Activated gamma-delta T cell treated with anti-CD3 and anti-CD28 coated beads, Interleukin-2, amount 50 U/mL, for 16 hours (primary cell): Measurements from ENCODE around the gene C1orf53.

Source experiments
- DNase-seq: peaks from one replicate; pipeline ENCODE4 v3.0.0-alpha.2; 2020; ENCODE audit warnings: low read depth

C1orf53 gene

GRCh38 chr1:197908716-197909220 is 6.3 kb downstream of the C1orf53 start:
- no peak for DNase-seq

GRCh38 chr1:197909384-197909783 is 7.0 kb downstream of the C1orf53 start:
- DNase-seq = no peak

GRCh38 chr1:197910120-197910991 is 7.9 kb downstream of the C1orf53 start:
- no peak for DNase-seq

GRCh38 chr1:197911111-197911856 is 8.9 kb downstream of the C1orf53 start:
- DNase-seq = no peak

GRCh38 chr1:197911857-197912696 is 9.6 kb downstream of the C1orf53 start:
- DNase-seq = no peak

GRCh38 chr1:197912739-197913494 is 10.5 kb downstream of the C1orf53 start:
- DNase-seq = no peak

- no peak for DNase-seq
Observed at GRCh38 chr1:197913495-197914276, 11.3 kb downstream of the C1orf53 start.

- DNase-seq = no peak
Observed at GRCh38 chr1:197914510-197914909, 12.1 kb downstream of the C1orf53 start.

GRCh38 chr1:197915260-197915861 is 12.9 kb downstream of the C1orf53 start:
- DNase-seq = no peak

- DNase-seq = no peak
Observed at GRCh38 chr1:197915862-197916499, 13.6 kb downstream of the C1orf53 start.

- no peak for DNase-seq
Observed at GRCh38 chr1:197916500-197916983, 14.1 kb downstream of the C1orf53 start.

- no peak for DNase-seq
Observed at GRCh38 chr1:197917805-197918651, 15.6 kb downstream of the C1orf53 start.

GRCh38 chr1:197918807-197919345 is 16.4 kb downstream of the C1orf53 start:
- no peak for DNase-seq

- no peak for DNase-seq
Observed at GRCh38 chr1:197919346-197920066, 17.1 kb downstream of the C1orf53 start.

GRCh38 chr1:197920067-197920396 is 17.6 kb downstream of the C1orf53 start:
- no peak for DNase-seq

GRCh38 chr1:197920414-197921117 is 18.1 kb downstream of the C1orf53 start:
- DNase-seq = no peak
